Activated CD8-positive, alpha-beta T cell treated with anti-CD3 and anti-CD28 coated beads, Interleukin-2, amount 10 ng/mL, durations not matched to agents 7 days and 5 days (primary cell): ENCODE data around the gene GHSR. TPM values are rescaled to one million over a fixed set of nuclear protein-coding genes. Genes with fewer than 3 reads are reported as not detected.
"Not testable (repeated sequence)": the region's sequence is repeated elsewhere in the genome, so short reads cannot be mapped to it uniquely, and the experiment has no call there.

Experiments used
- ATAC-seq: fragments of 150-1000 bp; cut with Tn5 transposase; one replicate; pipeline ENCODE4 v1.10.0; 2021; ENCODE audit warnings: moderate library complexity
- CTCF ChIA-PET: fragments of 350-600 bp; sonication (Branson Sonifier 250); formaldehyde crosslinking; loops from one replicate; lab custom pipeline; 2021; ENCODE audit warnings: antibody characterized with exemption; lab: Charles Lee
- POLR2A ChIA-PET: fragments of 350-600 bp; sonication (Branson Sonifier 250); formaldehyde crosslinking; loops from one replicate; lab custom pipeline; 2021; ENCODE audit warnings: antibody characterized with exemption; lab: Charles Lee
- DNase-seq: peaks from one replicate; pipeline ENCODE4 v3.0.0-alpha.2; 2020
- H3K27ac Mint-ChIP-seq: one replicate; pipeline ENCODE4 v1.8.0; 2021; ENCODE audit warnings: mild to moderate bottlenecking, mixed read lengths
- H3K27me3 Mint-ChIP-seq: one replicate; pipeline ENCODE4 v1.8.0; 2021; ENCODE audit warnings: low read depth, mixed read lengths
- H3K36me3 Mint-ChIP-seq: one replicate; pipeline ENCODE4 v1.8.0; 2021; ENCODE audit warnings: low read depth, mixed read lengths
- H3K4me1 Mint-ChIP-seq: one replicate; pipeline ENCODE4 v1.8.0; 2021; ENCODE audit warnings: low read depth, mixed read lengths
- H3K4me3 Mint-ChIP-seq: one replicate; pipeline ENCODE4 v1.8.0; 2021; ENCODE audit warnings: mild to moderate bottlenecking, mixed read lengths
- H3K9me3 Mint-ChIP-seq: one replicate; pipeline ENCODE4 v1.8.0; 2022; ENCODE audit warnings: mixed read lengths; ENCODE audit not compliant: insufficient read depth
- total RNA-seq, 2 experiments: library from RNA; stranded (reverse); gene quantifications; one replicate each; pipeline ENCODE4 v1.2.3, GENCODE V29; 2021

Gene GHSR, protein sequence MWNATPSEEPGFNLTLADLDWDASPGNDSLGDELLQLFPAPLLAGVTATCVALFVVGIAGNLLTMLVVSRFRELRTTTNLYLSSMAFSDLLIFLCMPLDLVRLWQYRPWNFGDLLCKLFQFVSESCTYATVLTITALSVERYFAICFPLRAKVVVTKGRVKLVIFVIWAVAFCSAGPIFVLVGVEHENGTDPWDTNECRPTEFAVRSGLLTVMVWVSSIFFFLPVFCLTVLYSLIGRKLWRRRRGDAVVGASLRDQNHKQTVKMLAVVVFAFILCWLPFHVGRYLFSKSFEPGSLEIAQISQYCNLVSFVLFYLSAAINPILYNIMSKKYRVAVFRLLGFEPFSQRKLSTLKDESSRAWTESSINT
- not detected for total RNA-seq

DNA sequence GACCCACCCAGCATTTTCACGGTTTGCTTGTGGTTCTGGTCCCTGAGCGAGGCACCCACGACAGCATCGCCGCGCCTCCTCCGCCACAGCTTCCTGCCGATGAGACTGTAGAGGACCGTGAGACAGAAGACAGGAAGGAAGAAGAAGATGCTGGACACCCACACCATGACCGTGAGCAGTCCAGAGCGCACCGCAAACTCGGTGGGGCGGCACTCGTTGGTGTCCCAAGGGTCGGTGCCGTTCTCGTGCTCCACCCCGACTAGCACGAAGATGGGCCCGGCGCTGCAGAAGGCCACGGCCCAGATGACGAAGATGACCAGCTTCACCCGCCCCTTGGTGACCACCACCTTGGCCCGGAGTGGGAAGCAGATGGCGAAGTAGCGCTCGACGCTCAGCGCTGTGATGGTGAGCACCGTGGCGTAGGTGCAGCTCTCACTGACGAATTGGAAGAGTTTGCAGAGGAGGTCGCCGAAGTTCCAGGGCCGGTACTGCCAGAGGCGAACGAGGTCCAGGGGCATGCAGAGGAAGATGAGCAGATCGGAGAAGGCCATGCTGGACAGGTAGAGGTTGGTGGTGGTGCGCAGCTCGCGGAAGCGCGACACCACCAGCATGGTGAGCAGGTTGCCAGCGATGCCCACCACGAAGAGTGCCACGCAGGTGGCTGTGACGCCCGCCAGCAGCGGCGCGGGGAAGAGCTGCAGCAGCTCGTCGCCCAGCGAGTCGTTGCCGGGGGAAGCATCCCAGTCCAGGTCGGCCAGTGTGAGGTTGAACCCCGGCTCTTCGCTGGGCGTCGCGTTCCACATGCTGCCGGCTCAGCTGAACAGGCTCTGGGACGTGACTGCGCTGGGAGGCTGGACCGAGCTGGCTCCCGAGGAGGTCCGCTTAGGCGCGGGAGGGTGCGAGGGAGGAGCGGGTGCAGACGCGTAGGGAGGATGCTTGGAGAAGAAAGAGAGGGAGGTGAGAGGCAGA is at the start of gene GHSR:
Gene GHSR, minus strand, starts transcription at position 846 of the 969 bp plus-strand sequence. Its CDS starts 43 bp downstream, at position 803.
- peak within 1 kb of the TSS; percentile 44 for H3K4me3 Mint-ChIP-seq
- ChIA-PET CTCF (interaction anchor here (1.0 to 1.9 kb wide), 3 partner anchors 11 to 148 kb away, joined by 3 to 7 read pairs (median 3); no protein-coding TSS in a partner anchor), POLR2A (no interaction called here)
- peak within 1 kb of the TSS; percentile 9 for H3K27ac Mint-ChIP-seq
- H3K9me3 Mint-ChIP-seq = no peaks in the 10 kb centered on the region
- peaks cover 13% of the 10 kb centered on the region for H3K36me3 Mint-ChIP-seq
- H3K27me3 Mint-ChIP-seq = peaks cover 74% of the 10 kb centered on the region
- H3K4me1 Mint-ChIP-seq = peaks cover 31% of the 10 kb centered on the region
- DNase-seq (peak; percentile 42), ATAC-seq (peak; percentile 57)

DNA sequence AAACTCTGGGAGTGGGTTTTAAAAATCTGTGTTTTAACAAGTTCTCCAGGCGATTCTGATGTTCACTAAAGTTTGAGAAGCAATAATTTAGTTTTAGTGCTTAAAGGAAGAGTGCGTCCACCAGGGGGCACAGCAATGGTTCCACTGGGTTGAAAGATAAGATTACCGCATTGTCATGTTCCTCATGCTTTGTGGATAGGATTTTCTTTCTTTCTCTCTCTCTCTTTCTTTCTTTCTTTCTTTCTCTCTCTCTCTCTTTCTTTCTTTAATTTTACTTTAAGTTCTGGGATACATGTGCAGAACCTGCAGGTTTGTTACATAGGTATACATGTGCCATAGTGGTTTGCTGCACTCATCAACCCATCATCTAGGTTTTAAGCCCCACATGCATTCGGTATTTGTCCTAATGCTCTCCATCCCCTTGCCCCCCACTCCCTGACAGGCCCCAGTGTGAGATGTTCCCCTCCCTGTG is 42.0 kb upstream of the GHSR start:
- POLR2A ChIA-PET, H3K27me3 Mint-ChIP-seq: not testable (repeated sequence)
- peaks cover 37% of the 10 kb centered on the region for H3K36me3 Mint-ChIP-seq
- peak; percentile 88 for DNase-seq
- ATAC-seq = peak; percentile 76
- CTCF ChIA-PET = interaction anchor here (0.8 to 1.2 kb wide), 8 partner anchors 24 to 158 kb away, joined by 3 to 24 read pairs (median 3); no protein-coding TSS in a partner anchor
- H3K27ac Mint-ChIP-seq = peak overlapping the region; percentile 82
- peaks cover 17% of the 10 kb centered on the region for H3K4me1 Mint-ChIP-seq
- H3K4me3 Mint-ChIP-seq = peak overlapping the region; percentile 27
- H3K9me3 Mint-ChIP-seq = peaks cover 15% of the 10 kb centered on the region

DNA sequence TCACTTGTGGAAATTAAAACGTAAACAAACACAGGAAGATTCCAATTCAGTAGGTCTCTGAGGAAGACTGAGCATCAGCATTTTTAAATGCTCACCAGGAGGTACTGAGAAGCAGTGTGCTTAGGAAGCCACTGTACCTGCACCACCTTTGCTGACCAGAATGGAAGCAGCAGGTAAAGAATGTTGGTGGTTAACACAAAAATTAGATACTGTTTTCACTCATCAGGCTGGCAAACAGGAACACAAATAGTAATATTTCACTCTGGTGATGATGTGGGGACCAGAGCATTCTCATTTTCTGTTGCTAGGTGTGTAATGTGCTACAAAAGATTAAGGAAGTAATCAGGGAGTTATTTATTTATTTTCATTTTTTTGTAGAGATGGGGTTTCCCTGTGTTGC is 29.9 kb upstream of the GHSR start:
- no peak overlapping the region for H3K4me3 Mint-ChIP-seq
- peaks cover 2% of the 10 kb centered on the region for H3K36me3 Mint-ChIP-seq
- DNase-seq = no peak
- no peak for ATAC-seq
- peaks cover 3% of the 10 kb centered on the region for H3K9me3 Mint-ChIP-seq
- no peak overlapping the region for H3K27ac Mint-ChIP-seq
- ChIA-PET POLR2A (interaction anchor here (0.7 kb wide), 1 partner anchor 42 kb away, joined by 3 read pairs; no protein-coding TSS in a partner anchor), CTCF (interaction anchor here (0.6 to 3.4 kb wide), 13 partner anchors 8 to 188 kb away, joined by 3 to 23 read pairs (median 5); no protein-coding TSS in a partner anchor)
- H3K4me1 Mint-ChIP-seq = peaks cover 18% of the 10 kb centered on the region
- peaks cover 4% of the 10 kb centered on the region for H3K27me3 Mint-ChIP-seq

DNA sequence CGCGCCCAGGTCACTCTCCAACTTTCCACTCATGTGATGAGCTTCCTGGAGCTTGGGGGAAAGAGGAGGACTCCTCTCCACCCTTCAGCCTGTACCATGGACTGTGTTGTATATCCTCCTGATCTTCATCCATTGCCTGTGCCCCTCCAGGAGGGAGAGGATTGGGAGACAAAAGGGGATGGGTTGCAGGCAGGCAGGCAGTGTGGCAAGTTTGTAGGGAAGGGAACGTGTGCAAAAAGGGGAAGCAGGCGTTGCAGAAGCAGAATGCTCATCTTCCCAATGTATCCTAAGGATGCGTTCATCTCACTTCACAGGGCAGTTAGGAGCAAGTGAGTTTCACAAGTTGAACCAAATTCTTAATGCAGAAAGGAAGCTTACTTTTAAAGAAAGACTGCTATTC is 28.1 kb upstream of the GHSR start:
- Mint-ChIP-seq H3K9me3 (no peaks in the 10 kb centered on the region), H3K4me3 (no peak overlapping the region), H3K27ac (no peak overlapping the region), H3K36me3 (no peaks in the 10 kb centered on the region), H3K4me1 (peaks cover 18% of the 10 kb centered on the region), H3K27me3 (peaks cover 4% of the 10 kb centered on the region)
- CTCF ChIA-PET = interaction anchor here (0.7 to 3.4 kb wide), 10 partner anchors 15 to 192 kb away, joined by 3 to 23 read pairs (median 4); no protein-coding TSS in a partner anchor
- POLR2A ChIA-PET = no interaction called here
- no peak for DNase-seq
- ATAC-seq = no peak

DNA sequence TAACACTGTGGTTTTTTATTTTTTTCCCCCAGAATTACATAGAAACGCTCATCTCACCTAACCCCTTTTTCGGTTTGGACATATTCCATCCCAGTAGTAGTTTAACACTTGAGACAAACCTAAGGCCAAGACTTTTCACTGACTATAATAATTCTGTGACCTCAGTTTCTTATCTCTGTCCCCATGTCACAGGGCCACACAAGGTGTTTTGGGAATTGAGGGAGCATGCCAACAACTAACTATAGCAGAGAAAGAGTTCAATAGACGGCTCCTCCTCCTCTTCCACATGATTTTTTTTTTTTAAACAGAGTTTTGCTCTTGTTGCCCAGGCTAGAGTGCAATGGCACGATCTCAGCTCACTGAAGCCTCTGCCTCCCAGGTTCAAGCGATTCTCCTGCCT is 27.4 kb upstream of the GHSR start:
- ATAC-seq (no peak), DNase-seq (no peak)
- no peak overlapping the region for H3K4me3 Mint-ChIP-seq
- peaks cover 4% of the 10 kb centered on the region for H3K27me3 Mint-ChIP-seq
- no peaks in the 10 kb centered on the region for H3K36me3 Mint-ChIP-seq
- CTCF ChIA-PET = interaction anchor here (1.0 to 3.4 kb wide), 4 partner anchors 14 to 148 kb away, joined by 3 to 22 read pairs (median 10); no protein-coding TSS in a partner anchor
- H3K4me1 Mint-ChIP-seq = peaks cover 18% of the 10 kb centered on the region
- H3K27ac Mint-ChIP-seq = no peak overlapping the region
- POLR2A ChIA-PET = no interaction called here
- H3K9me3 Mint-ChIP-seq = no peaks in the 10 kb centered on the region

DNA sequence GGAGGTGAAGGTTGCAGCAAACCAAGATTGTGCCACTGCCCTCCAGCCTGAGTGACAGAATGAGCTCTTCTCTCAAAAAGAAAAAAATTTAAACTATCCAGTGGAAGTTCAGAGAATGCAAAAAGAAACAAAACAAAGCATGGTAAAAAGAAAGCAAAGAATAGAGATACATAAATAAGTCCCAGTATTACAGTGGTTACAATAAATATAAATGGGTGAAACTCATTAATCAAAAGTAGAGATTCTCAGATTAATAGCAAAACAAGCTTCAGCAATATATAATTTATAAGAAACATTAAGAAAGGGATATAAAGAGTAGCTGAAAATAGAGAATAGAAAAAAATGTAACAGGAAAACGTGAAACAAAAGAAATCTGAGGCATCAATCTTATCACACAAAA is 23.6 kb upstream of the GHSR start:
- Mint-ChIP-seq H3K27ac (no peak overlapping the region), H3K9me3 (no peaks in the 10 kb centered on the region), H3K4me1 (peaks cover 4% of the 10 kb centered on the region), H3K36me3 (no peaks in the 10 kb centered on the region), H3K27me3 (peaks cover 16% of the 10 kb centered on the region), H3K4me3 (no peak overlapping the region)
- ChIA-PET CTCF (interaction anchor here (1.2 to 1.3 kb wide), 3 partner anchors 10 to 130 kb away, joined by 3 to 5 read pairs (median 4); no protein-coding TSS in a partner anchor), POLR2A (interaction anchor here (0.6 kb wide), 1 partner anchor 23 kb away, joined by 4 read pairs; no protein-coding TSS in a partner anchor)
- DNase-seq (no peak), ATAC-seq (no peak)

DNA sequence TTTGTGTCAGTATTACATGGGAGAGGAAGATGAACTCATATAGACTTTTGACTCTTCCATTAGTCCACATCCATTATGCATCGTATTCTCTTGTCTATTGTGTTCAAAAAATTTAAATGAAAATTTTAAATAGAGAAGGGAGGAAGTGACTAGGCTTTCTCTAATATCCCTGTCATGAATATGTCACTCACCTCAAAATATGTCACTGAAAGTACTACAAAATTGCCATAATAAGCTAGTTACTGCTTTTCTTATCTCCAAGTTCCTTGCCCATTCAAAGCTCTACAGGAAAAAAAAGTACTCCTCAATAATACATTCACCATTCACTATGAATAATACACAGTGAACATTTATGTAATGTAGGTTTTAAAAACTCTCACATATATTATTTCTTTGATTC is 22.3 kb upstream of the GHSR start:
- H3K9me3 Mint-ChIP-seq = no peaks in the 10 kb centered on the region
- H3K4me3 Mint-ChIP-seq = no peak overlapping the region
- no peaks in the 10 kb centered on the region for H3K4me1 Mint-ChIP-seq
- no peak overlapping the region for H3K27ac Mint-ChIP-seq
- CTCF ChIA-PET = interaction anchor here (0.9 kb wide), 1 partner anchor 9 kb away, joined by 6 read pairs; no protein-coding TSS in a partner anchor
- DNase-seq (no peak), ATAC-seq (no peak)
- POLR2A ChIA-PET = no interaction called here
- peaks cover 17% of the 10 kb centered on the region for H3K27me3 Mint-ChIP-seq
- no peaks in the 10 kb centered on the region for H3K36me3 Mint-ChIP-seq

DNA sequence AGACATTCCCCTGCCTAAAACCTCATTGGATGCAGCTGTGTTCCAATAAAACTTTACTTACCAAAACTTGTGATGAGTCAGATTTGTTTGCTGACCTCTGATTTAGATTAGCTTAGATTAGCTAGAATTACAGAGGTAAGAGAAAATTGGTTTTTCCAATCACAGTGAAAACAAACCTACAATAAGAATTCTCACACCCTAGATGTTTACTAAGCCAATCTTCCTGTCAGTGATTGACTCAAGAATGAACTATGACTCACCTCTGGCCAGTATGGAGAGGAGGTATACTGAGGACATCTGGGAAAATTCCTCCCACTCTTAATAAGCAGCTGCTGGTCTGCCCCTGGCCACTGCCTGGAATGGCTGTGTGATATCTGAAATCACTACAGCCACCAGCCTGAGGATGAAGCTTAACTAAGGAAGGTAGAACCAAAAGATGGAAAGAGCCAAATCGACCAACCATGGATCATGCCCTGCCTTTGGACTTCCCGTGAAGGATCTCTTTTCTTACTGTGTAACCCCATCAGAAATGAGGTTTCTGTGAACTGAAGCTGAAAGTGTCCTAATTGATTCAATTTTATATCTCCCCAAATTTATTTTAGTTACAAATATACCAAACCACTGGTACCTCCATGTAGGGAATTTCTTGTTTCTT is 19.0 kb upstream of the GHSR start:
- Mint-ChIP-seq H3K27me3 (peaks cover 20% of the 10 kb centered on the region), H3K4me1 (no peaks in the 10 kb centered on the region), H3K27ac (no peak overlapping the region), H3K9me3 (no peaks in the 10 kb centered on the region), H3K4me3 (no peak overlapping the region), H3K36me3 (no peaks in the 10 kb centered on the region)
- POLR2A ChIA-PET = no interaction called here
- CTCF ChIA-PET = interaction anchor here (0.9 kb wide), 1 partner anchor 10 kb away, joined by 3 read pairs; no protein-coding TSS in a partner anchor
- DNase-seq (no peak), ATAC-seq (no peak)

DNA sequence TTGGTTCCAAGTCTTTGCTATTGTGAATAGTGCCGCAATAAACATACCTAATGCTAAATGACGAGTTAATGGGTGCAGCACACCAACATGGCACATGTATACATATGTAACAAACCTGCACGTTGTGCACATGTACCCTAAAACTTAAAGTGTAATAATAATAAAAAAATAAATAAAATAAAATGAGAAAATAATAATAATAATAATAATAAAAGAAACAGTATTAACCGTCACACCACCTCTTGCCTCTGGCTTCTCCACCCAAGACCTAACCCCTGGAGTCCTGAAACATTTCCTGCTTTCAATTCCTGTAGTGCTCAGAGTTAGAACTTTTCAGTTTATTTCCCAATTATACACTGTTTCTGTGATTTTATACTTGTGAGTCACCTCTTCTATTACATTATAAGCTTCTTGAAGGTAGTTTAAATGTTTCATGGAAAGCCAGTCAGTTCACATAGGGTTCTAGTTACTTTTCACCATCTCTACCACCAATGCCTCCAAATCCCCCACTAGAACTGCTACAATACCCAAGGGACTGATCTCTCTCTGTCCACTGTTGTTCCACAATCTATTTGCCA is 18.4 kb upstream of the GHSR start:
- ChIA-PET CTCF (interaction anchor here (0.6 kb wide), 1 partner anchor 11 kb away, joined by 5 read pairs; no protein-coding TSS in a partner anchor), POLR2A (no interaction called here)
- no peak for DNase-seq
- no peaks in the 10 kb centered on the region for H3K4me1 Mint-ChIP-seq
- H3K4me3 Mint-ChIP-seq = no peak overlapping the region
- peaks cover 20% of the 10 kb centered on the region for H3K27me3 Mint-ChIP-seq
- no peaks in the 10 kb centered on the region for H3K36me3 Mint-ChIP-seq
- ATAC-seq = no peak
- no peak overlapping the region for H3K27ac Mint-ChIP-seq
- H3K9me3 Mint-ChIP-seq = no peaks in the 10 kb centered on the region

DNA sequence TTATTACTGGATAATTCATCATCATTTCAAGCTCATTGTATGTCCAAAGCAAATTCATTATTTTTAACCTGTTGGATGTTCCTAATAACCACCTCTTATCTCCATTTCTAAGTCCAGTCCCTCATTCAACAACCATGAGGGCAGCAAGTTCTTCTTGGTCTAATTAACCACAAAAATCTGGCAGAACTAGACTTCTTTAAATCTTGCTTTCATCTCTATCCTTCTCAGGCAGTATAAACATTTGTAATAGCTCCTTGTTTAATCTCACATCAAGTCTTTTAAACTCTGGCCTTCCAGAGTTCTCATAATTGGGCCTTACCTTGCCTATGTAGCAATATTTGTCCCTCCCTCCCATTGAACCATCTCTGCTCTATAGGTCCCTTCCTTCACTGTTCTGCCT is 17.0 kb upstream of the GHSR start:
- Mint-ChIP-seq H3K27ac (no peak overlapping the region), H3K4me1 (no peaks in the 10 kb centered on the region), H3K27me3 (peaks cover 15% of the 10 kb centered on the region), H3K4me3 (no peak overlapping the region), H3K9me3 (no peaks in the 10 kb centered on the region), H3K36me3 (no peaks in the 10 kb centered on the region)
- ChIA-PET POLR2A (no interaction called here), CTCF (interaction anchor here (1.4 to 1.7 kb wide), 2 partner anchors 12 to 133 kb away, joined by 5 to 7 read pairs; no protein-coding TSS in a partner anchor)
- DNase-seq (no peak), ATAC-seq (no peak)
